ENCODE data around the gene CREB3.

CREB3 gene, protein sequence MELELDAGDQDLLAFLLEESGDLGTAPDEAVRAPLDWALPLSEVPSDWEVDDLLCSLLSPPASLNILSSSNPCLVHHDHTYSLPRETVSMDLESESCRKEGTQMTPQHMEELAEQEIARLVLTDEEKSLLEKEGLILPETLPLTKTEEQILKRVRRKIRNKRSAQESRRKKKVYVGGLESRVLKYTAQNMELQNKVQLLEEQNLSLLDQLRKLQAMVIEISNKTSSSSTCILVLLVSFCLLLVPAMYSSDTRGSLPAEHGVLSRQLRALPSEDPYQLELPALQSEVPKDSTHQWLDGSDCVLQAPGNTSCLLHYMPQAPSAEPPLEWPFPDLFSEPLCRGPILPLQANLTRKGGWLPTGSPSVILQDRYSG

DNA sequence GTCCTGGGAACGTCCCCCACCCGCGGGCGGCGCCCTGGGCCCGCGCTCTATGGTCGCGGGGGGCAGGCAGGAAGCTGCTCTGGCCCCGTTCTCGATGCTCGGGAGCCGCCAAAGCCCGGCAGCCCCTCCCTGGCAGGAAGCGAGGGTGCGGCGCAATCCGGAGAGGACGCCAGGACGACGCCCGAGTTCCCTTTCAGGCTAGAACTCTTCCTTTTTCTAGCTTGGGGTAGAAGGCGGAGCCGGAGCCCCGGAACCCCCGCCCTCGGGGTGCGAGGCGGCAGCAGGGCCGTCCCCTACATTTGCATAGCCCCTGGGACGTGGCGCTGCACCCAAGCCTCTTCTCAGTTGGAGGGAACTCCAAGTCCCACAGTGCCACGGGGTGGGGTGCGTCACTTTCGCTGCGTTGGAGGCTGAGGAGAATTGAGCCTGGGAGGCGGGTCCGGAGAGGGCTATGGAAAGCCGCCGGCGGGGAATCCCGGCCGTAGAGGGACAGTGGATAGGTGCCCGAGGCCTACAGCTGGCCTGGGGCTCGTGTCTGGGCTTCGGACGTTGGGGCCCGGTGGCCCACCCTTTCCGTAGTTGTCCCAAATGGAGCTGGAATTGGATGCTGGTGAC, at the start of gene CREB3, which contains the start of gene TLN1:
CREB3 (plus strand) TSS at position 482 of the 615 bp plus-strand sequence; CDS start at position 589, 107 bp downstream.
TLN1 (minus strand) TSS at position 11 of the 615 bp plus-strand sequence. CDS start 6,501 bp downstream, outside the sequence.
- DNase-seq: peak; percentile 99

- DNase-seq: no peak
Measured at GRCh38 chr9:35683323-35683722, 49.1 kb upstream of the CREB3 start.

DNA sequence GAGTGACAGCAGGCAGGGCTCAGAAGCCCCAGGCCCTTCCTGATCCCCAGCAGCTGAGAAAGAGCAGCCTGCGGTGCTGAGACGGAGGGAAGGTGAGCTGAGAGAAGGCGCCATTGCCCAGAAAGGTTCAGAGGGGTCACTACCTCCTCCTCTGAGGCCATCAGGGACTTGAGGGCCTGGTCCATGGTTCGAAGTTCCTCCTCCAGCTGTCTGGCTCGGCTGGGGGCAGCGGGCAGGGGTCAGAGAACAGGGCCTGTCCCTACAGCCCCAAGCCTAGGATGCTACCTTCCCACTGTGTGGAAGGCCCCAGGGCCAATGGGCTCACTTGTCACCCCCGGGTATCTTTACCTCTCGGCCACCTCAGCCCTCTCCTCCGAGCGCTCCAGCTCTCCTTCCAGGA, 47.5 kb upstream of the CREB3 start:
- DNase-seq: no peak

GRCh38 chr9:35685506-35685905, 47.0 kb upstream of the CREB3 start:
- no peak for DNase-seq

- no peak for DNase-seq
Measured at GRCh38 chr9:35686222-35687203, 46.0 kb upstream of the CREB3 start.

GRCh38 chr9:35687306-35687705, 45.2 kb upstream of the CREB3 start:
- no peak for DNase-seq

DNA sequence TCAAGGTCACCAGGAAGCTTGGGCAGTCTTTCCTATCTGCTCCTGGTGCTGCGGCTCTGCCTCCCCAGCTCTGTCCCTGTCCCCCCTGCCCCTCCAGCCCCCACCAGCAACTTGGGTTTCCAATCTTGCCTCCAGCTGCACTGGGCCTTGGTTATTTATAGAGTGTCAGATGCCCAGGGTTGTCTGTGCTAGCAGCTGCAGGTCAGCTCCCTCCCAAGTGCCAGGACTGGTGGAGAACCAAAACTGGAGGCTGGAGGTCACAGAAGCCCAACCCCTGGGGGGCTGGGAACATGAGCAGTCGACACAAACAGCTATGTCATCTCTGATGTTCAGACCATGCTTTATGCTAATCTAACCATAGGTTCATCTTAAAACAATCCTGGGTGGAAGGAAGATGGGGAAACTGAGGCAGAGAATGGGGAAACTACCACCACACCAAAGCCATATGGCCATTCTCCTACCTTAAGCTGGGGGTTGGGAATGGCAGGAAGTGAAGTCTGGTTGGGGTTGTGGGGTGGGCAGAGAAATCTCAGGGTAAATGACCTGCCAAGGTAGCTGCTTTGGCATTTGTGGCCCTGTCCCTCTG, 44.4 kb upstream of the CREB3 start:
- DNase-seq: no peak

DNA sequence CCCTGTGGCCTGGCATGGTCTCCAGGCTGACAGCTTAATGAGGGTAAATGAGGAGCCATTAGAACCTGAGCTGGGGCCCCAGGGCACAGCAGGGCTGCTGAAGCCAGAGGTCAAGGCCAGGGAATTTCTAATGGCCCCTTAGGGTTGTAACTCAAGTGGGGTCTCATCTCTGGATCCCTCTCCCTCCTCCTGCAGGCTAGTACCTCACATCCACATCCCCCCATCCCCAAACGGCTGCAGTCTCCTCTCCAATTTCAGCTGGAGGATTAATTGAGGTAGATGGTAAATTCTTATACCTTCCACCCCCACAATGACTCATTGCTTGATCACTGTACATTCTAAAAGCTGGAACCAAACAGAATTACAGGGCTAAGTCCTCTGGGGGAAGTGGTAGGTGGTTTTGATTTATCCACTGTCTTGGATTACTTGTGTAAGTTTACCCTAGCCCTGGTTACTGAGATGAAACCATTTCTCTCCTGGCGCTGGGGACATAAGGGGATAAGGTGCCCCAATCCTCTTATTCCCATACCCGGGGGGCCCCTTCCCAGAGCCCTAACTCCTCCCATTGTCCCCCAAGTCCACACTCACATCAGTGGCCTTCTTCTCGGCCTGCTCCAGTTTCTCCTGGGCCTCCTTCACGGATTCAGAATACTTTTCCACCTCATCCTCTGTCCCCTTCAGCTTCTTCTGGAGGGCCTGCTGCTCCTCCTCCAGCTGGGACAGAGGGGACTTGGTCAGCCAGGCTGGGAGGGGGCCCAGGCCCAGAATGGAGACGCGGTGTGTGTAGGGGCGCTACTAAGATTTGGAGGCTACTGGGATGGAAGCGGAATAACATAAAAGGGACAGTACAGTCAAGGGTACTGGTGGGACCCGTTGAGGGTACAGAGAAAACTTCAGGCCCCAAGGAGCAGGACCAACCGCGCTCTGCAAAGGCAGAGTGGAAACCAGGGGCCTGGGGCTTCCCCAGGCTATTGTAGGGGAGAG, 43.6 kb upstream of the CREB3 start:
- DNase-seq: peak; percentile 82

- DNase-seq: peak; percentile 91
Measured at GRCh38 chr9:35689542-35690293, 42.7 kb upstream of the CREB3 start, which contains the start of gene TPM2. Gene TPM2 (minus strand): TSS chr9:35689925. CDS start chr9:35689817, 108 bp downstream.

GRCh38 chr9:35690294-35690613, 42.2 kb upstream of the CREB3 start:
- no peak for DNase-seq

DNA sequence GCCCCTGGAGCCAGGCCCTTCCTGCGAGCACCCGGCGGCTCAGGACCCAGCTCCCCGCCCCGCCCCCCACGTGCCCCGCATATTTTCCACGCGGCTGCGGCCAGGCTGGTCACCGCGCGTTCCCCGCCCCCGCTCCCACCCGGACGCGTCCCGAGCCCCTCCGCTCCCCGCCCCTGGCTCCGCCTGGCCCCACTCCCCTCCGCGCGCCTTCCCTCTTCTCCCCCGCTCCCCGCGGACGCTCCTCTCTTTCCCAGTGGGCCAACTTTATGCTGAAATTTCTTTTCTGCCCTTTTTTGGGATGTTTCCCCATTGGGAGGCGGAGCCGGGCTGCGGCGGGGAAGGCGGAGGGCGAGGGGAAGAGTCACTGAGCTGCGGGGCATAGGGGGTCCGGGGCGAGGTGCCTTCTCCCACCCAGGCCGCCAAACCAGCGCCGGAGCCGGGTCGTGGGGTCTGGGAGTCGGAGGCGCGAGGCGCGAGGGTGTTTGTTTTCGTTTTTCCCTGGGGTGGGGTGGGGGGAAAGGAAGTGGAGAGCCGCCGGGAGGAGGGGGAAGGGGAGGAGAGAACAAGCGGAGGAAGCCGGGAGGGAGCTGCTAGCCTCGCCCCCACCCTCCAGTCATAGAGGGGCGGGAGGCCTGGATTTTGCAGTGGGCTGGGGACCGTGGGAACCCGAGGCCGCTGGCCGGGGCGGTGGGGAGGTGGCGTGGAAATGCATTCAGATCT, 41.7 kb upstream of the CREB3 start:
- peak; percentile 80 for DNase-seq

DNA sequence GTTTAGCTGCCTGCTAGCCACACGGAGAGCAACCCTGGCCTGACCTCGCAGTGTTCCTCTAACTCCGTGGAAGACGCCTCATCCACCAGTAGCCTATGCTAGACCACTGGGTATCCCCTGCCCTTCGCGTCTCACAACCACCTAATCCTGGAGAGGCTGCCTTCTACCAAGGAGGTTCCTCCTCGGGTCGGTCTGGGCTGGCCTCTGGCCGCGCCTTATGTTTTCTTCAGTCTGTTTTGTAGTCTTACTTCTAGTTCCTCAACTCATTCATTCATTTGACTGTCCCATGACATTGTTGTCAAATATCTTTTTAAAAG, 41.2 kb upstream of the CREB3 start:
- DNase-seq: no peak

DNA sequence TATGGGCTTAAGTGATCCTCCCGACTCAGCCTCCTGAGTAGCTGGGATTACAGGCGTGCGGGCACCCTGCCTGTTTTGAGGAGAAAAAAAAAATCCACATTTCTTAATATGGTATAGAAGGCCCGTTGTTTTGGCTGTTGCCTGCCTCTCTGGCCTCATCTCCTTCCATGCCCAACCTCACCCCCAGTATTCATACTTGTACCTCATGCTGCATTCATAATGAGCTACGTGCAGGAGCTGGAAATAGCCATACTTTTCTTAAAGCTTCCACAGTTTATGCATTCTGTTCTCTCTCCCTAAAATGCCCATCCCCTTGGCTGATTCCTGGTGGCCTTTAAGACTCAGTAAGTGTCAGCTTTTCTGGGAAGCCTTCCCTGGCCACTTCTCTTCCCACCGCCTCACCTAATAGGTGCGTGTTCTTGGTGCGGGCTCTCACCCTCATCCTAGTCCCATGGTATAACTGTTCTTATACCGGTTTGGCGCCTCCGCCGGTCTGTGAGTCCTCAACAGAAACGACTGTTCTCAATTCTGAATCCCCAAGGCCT, 40.6 kb upstream of the CREB3 start:
- no peak for DNase-seq

GRCh38 chr9:35695943-35696401, 36.5 kb upstream of the CREB3 start:
- no peak for DNase-seq

- peak; percentile 63 for DNase-seq
Measured at GRCh38 chr9:35696520-35697215, 35.8 kb upstream of the CREB3 start.

GRCh38 chr9:35697486-35697885, 35.0 kb upstream of the CREB3 start:
- DNase-seq: no peak

GRCh38 chr9:35698231-35698630, 34.2 kb upstream of the CREB3 start:
- no peak for DNase-seq

- DNase-seq: no peak
Measured at GRCh38 chr9:35700031-35700430, 32.4 kb upstream of the CREB3 start.

DNA sequence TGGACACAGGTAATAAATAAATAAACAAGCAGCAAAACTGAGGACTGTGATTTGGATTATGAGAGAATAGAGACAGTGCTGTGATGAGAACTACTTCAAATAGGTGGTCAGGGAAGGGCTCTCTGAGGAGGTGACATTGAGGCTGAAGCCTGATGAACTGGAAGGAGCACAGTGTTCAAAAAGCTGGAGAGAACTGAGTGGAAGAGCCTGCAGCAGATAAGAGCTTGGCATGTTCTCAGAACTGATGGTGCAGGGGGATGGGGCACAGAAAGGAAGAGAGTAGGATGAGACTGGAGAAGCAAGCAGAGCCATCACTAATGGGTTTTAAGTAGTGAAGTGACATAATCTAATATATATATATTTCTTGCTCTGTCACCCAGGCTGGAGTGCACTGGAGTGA, 31.5 kb upstream of the CREB3 start:
- no peak for DNase-seq
